ENCODE measurements around the gene RTL5.

The RTL5 gene

DNA sequence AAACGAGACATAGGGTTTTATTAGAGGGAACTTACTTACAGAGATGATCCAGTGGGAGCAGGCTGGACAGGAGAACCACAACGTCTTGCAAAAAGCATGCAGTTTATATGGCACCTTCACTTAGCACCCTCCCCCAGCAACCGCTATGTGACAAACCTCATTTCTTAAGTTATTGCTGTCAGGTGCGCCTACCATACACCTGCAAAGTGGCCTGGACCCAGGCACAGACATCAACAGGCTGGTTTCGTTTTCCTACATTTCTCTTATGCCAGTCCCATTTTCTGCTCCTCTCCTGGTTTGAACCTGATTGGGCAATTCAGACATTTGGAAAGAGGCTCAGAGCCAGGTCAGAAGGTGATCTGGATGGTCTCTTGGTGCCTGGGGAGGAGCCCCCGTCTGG is 18.3 kb downstream of the RTL5 start:
- no peak for DNase-seq
- intact Hi-C loops (cut with DNase I): no loop called here

DNA sequence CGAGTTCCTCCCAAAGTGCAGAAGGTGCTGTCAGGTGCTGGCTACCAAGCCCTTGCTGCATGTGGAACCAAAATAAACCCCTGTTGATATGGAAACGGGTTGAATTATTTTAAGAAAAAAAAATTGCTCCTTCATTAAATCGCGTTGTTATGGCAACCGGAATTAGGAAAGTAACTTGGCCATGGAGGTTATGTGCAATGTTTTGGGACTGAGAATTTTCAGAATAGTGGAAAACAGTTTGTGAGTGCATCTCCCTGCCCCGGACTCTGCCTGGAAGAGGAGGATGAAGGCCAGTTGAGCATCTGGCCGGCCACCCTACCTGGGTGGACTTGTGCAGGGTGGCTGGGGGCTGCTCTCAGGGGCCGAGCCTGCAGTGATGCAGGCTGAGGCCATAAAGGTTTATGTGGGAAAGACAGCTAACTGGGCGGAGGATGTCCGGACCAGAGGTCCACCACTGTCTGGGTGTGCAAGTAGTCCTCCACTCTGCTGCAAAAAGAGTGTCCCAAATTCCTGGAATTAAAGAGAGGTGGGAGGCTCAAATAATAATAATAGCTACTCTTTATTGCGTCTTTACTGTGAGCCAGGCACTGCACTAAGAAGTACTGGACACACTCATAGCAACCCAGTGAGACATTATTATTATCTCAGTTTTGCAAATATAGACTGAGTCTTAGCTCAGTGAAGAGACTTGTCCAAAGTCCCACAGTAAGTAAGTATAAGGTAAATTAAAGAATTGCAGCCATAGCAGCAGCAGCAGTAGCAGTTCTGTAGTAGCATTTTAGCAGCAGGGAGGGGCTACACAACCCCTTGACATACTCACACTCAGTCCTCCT is 20.6 kb downstream of the RTL5 start:
- intact Hi-C loops (cut with DNase I): no loop called here
- DNase-seq: no peak

DNA sequence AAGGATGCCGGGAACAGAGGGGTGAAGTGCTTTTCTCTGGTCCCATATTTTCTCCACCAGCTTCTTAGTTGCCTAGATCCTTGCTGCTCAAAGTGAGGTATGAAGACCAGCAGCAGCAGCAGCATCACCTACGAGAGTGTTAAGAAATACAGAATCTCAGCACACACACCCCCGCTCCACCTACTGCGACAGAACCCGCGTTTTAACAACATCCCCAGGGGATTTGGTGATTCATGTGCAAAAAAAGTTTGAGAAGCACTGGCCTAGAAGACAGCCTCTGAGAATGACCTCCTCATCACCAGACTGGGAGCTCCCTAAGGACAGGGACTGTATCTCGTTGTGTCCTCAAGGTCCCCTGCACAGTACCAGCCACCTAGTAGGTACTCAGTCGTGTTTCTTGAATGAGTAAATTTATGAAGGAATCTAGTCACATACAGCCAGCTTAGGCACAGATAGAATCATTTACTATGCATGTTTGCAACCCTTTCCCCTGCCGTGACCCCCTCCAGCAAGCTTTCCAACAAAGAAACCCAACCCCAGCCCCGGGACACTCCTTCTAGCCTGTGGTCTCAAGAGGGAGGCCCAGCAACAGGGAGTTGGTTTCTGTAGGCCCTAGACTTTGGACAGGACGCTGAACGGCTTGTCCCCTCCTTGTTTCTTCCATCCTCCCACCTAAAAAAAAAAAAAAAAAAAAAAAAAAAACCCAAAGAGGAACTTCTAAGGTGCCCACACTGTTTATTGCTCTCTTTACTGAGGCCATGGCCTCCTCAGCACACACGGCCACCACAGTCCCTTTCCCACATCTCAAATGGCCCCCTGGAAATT is 21.5 kb downstream of the RTL5 start:
- DNase-seq: no peak
- intact Hi-C loops (cut with DNase I): no loop called here

DNA sequence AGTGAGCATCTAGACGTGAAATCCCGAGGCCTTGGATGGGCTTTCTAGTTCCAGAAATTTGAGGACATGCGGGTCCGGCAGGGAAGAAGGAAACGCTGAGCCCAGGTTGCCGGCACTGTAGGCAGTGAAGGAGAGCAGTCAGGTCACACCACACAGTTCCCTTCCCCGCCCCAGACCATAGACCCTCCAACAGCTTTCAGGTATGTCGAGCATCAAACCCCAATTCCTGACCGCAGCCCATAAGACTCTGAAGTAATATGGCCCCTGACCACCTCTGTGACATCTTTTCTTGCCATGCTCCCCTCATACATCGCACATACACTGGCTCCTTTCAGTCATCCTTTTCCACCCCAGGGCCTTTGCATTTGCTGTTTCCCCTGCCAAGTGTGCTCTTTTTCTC is 23.0 kb downstream of the RTL5 start:
- intact Hi-C loops (cut with DNase I): no loop called here
- no peak for DNase-seq

DNA sequence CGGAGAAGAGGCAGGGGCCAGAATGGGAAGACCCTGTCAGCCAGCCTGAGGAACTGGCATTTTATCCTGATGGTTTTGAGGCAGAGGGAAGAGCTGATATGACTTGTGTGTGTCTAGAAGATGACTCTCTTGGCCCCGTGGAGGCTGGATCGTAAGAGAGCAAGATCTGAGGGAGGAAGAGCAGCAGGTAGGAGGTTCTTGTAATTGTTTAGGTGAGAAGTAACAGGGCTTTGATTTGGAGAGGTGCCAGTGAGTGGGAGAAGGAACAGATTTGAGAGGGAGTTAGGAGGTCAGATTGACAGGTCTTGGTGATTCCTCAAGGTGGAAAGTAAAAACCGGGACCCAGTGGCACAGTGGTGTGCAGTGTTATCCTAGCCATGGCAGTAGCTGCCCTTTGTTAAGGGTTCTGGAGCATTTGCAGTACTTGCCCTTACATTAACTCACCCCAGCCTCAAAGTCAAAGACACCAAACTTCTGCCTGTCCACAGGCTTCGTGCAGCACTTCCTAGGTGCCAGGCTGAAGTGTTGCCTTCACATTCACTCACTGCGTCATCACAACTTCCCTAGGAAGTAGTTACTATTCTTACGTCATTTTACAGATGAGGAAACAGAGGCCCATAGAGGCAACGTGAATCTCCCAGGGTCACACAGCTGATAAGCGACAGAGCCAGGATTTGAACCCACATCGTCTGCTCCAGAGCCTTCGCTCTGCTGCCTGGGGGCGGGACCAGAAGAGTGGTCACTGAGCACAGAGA is 23.7 kb downstream of the RTL5 start:
- intact Hi-C loops (cut with DNase I): no loop called here
- DNase-seq: no peak

DNA sequence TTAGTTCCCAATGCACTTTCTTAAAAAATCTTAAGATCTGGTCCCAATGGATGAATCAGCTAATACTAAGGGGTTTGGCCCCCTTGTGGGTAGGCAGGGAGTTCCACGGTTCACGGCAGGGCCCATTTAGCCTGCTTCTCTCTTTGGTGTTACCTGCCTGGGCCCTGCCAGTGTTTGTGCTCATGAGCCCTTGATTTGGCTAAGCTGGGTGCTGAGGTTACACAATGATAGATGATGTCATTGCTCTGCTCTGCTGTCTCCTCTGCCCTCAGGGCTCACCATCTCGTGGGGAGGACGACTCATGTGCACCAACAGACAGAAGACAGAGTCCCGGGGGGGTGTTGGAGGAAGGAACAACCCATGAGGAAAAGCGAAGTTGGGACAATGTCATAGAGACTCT is 24.4 kb downstream of the RTL5 start:
- intact Hi-C loops (cut with DNase I): no loop called here

DNA sequence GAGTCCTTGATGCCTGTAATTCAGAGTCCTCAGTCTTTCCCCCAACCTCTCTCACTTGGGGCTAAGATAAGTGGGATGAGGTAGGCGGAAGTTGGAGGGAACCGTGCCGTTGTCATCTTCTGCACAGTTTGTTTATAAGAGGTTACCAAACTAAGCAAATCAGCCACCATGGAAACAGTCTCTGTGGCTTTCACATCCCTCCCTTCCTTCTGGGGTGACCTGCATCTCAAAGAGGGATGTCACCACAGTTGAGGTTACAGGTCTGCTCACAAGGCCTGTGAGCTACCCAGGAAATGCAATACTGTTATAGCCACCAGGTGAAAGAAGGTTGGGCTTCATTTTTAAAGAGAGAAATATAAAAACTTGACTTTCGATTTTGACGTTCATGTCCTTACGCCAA is 26.3 kb downstream of the RTL5 start:
- DNase-seq: no peak
- intact Hi-C loops (cut with DNase I): no loop called here

More for the DNA sequence above, 24.4 kb downstream of the RTL5 start:
- no peak for DNase-seq

DNA sequence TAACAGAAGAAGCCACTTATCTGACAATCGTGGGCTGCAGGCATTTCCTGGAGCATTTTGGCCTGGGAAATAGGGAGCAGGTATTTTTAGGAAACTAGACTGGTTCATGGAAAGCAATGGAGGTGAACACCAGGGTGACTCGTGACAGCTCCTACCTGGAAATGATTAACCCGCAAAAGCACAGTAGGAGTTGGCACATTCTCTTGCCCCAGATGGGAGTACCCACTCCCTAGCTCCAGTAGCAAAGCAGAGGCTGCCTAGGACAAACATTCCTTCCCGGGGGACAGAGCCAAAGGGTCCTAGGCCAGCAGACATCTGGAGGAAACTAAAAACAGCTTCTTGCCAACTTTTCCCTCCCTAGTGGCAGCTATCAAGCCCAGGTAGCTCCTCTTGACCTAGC is 29.0 kb downstream of the RTL5 start:
- intact Hi-C loops (cut with DNase I): no loop called here
- DNase-seq: no peak

DNA sequence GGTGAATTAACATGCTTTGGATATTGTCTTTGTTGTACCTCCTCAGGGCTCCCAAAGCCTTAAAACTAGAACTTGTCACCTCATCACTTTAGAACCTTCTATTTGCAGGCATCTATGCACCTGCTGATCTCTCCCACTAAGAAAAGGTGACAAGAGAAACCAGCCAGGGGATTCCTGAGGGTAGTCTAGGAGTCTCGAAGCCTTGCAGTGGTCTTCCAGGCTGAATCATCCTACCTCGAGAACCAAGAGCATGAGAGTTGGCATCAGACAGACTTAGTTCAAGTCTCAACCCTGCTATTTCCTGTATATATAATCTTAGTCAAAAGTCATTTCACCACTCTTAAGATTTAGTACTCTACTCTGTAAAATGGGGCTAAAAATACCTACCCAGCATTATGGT is 29.6 kb downstream of the RTL5 start:
- intact Hi-C loops (cut with DNase I): no loop called here
- no peak for DNase-seq

DNA sequence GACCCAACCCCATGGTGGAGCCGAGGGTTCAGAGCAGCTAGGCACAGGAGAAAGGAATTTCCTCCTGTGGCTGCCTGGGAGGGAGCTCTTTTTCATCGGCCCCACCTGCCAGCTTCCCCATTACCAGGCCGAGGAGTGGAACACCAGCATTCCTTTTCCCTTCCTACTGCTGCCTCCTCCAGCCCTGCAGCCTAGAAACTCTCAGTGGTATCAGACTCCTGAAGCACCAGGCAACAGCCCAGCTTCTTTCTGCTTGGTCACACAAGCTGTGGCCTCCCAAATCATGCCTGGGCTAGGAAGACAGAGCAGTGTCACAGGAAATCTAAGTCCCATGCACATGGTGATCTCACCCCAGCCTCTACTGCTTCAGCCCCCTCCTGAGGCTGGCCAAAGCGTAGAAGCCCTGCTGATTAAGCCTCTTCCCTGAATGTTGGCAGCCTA is 30.1 kb downstream of the RTL5 start:
- DNase-seq: no peak
- intact Hi-C loops (cut with DNase I): no loop called here

DNA sequence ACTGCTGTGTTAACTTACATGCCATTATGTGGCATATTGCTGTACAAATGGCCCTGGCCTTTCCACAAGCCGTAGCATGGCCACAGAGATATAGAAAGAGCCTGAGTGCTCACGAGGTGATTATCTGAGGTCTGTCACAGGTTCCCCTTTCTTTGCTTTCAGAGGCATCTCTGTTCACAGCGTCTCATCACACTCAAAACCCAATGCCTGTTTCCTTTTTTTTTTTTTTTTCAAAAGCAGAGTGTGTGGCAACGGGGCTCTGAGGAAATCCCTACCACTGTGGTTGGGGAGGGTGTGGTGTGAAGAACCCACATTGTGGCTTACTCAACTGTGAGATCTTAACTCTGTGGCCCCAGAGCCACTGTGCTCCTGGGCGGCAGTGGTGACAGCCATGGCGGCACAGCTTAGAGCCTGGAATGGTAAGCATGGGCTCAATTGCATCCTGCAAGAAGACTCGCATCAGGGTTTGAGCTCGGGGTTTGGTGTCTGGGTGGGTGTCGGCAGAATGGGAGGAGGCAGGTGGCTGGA is 30.8 kb downstream of the RTL5 start:
- no peak for DNase-seq
- intact Hi-C loops (cut with DNase I): no loop called here

DNA sequence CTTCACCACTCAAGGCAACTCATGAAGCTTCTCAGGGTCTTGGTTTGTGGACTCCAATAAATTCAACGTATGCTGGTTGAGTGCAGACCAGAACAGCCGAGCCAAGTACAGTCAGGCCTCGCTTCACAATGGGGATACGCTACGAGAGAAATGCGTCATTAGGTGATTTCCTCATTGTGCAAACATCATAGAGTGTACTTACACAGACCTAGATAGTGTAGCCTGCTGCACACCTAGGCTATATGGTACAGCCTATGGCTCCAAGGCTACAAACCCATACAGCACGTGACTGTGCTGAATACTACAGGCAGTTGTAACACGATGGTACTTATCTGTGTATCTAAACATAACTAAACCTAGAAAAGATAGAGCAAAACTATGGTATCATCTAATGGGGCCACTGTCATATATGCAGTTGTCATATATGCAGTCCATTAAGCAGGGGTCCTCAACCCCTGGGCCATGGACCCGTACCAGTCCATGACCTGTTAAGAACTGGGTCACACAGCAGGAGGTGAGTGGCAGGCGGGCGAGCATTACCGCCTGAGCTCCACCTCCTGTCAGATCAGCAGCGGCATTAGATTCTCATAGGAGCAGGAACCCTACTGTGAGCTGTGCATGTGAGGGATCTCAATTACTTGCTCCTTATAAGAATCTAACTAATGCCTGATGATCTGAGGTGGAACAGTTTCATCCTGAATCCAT is 31.5 kb downstream of the RTL5 start:
- no peak for DNase-seq
- intact Hi-C loops (cut with DNase I): no loop called here

DNA sequence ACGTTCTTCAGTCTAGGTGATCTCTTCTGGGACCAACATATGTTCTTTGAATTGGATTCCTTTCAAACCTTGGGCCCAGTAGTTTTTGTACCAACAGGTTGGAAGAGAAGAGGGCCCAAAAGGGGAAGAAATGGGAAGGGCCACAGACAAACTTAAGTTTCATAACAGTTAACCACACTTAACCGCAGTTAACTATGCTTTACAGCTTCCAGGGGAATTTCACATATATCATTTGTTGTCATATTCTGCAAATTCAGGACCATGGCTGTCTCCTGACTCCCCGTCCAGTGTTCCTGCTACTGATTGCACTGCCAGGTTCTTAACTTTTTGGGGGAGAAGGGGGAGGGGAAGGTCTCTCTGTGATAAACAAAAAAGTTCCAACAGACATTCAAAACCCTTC is 34.6 kb downstream of the RTL5 start:
- no peak for DNase-seq
- intact Hi-C loops (cut with DNase I): no loop called here

DNA sequence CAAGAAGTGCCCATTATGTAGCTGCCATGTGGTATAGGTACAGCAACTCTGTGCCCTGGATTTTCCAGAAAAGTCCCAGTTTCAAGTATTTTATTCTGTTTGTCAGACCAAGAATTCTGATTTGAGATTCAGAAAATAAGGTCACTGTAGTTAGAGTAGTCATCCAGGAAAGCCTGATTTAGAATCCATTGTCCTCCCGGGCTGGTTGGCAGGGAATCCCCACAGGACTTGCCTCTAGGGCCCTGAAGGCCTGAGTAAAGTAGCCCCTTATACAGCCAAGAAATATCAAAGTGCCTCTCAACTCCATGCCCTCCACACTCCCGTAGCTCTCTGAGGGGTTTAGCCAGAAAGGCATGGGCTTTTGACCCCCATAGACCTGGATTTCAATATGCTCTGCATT is 36.3 kb downstream of the RTL5 start:
- intact Hi-C loops (cut with DNase I): no loop called here
- no peak for DNase-seq

DNA sequence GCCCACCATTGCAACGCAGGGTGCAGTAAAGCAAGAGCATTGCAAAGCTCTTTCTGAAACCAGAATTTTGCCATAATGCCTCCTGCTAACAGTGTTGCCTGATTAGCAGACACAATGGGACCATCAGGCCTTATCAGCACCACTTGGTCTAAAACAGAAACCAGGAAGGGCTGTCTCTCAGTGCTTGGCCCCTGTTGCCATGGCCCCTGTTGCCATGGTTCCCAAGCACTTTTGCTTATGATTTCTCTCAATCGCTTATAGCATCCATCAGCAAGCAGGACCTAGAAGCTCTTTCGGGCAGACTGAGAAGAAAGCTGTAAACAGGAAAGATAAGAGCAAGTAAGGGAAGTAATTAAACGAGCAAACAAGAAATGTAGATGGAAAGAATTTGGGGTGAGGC is 36.8 kb downstream of the RTL5 start:
- peak in 3 of 10 donors; percentile 14 to 86 (median 35) for DNase-seq
- intact Hi-C loops (cut with DNase I): no loop called here

DNA sequence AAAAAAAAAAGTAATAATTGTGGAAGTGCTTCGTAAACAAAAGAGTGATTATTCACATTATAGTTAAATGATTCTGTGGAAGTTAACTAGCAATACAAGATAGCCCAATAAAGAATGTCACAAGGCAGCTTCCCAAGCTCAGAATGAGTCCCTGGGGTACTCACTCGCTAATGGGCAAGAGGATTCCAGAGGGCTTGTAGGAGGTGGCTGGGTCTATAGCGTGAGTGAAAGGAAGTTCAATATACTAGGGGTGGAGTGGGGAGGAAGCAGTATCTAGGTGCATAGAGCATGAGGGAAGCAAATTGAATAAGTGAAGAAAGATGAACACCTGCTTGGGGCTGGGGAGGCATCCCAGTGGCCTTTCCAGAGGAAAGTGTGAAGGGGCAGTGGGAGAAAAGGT is 42.5 kb downstream of the RTL5 start:
- intact Hi-C loops (cut with DNase I): no loop called here
- no peak for DNase-seq

DNA sequence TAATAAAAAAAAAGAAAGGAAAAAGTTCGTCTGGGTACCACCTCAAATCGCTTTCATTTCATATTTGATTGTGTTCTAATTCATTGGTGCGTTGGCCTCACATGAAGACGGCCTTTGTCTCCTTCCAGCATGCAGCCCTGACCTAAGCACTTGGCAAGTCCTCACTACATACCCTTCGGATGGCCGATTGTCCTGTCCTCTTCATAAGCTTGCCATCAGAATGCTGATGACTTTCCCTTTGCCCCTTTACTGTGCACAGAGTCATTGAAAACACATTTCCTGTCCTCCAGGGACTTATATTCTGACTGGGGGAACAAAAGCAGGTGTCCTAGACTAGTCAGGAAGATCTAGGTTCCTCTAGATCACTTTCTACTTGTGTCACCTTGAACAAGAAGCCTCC is 43.0 kb downstream of the RTL5 start:
- intact Hi-C loops (cut with DNase I): no loop called here
- DNase-seq: no peak

DNA sequence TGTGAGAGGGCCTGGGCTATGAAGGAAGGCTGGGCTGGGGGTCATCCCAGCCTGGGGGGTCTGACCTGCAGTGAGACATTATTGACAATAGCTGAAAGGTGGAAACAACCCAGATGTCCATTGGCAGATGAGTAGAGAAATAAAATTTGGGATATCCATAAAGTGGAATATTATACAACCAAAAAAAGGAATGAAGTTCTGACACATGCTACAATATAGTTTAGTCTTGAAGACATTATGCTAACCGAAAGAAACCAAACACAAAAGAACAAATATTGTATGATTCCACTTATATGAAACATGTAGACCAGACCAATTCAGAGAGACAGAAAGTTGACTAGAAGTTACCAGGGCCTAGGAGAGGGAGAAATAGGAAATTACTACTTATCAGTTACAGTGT is 44.7 kb downstream of the RTL5 start:
- intact Hi-C loops (cut with DNase I): no loop called here
- no peak for DNase-seq

DNA sequence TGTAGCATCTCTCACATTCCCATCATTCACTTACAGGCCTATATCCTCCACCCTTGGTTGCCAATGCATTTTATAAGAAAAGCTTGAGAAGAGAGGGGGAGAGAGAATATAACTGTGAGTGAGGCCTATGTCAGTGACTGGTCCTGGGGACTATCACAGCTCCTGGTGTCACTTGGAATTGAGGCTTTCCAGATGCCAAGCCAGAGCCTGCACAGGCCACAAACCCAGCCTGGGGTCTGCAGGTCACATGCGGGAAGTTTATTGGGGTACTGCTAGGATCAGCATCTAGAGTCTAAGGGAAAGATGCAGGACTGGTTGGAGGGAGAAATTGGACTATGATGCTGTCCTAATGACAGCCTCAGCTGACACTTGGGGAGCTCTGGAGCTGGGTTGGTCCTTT is 47.6 kb downstream of the RTL5 start:
- DNase-seq: no peak
- intact Hi-C loops (cut with DNase I): no loop called here

DNA sequence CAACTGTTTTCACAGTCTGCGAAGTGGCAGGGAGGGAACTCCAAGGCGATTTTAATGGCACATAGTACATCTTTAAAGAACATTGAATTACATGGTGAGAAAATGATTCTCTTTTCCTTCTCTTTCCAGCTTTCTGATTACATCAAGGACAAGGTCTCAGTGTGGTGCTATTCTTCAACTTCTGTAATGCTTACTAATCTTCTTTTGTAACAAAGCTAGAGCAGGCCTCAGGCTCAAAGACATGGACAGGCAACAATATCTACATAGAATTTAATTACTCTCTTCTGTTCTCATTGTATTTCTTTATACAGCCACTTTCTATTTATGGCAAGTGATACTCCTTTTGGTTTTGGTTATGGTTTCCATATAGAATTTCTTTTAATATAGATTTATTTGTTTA is 48.4 kb downstream of the RTL5 start:
- no peak for DNase-seq
- intact Hi-C loops (cut with DNase I): no loop called here

Measured in posterior cingulate gyrus (tissue), 11 donors.